ENCODE data around the gene ZNF74.
"Not testable (repeated sequence)": the region's sequence is repeated elsewhere in the genome, so short reads cannot be mapped to it uniquely, and the experiment has no call there.

Gene ZNF74

GRCh38 chr22:20393705-20394476, at the start of gene ZNF74:
Gene ZNF74 (plus strand): TSS chr22:20394151. CDS start chr22:20394629, 478 bp downstream.
- TF ChIP-seq, protein P1, sequence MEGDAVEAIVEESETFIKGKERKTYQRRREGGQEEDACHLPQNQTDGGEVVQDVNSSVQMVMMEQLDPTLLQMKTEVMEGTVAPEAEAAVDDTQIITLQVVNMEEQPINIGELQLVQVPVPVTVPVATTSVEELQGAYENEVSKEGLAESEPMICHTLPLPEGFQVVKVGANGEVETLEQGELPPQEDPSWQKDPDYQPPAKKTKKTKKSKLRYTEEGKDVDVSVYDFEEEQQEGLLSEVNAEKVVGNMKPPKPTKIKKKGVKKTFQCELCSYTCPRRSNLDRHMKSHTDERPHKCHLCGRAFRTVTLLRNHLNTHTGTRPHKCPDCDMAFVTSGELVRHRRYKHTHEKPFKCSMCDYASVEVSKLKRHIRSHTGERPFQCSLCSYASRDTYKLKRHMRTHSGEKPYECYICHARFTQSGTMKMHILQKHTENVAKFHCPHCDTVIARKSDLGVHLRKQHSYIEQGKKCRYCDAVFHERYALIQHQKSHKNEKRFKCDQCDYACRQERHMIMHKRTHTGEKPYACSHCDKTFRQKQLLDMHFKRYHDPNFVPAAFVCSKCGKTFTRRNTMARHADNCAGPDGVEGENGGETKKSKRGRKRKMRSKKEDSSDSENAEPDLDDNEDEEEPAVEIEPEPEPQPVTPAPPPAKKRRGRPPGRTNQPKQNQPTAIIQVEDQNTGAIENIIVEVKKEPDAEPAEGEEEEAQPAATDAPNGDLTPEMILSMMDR (IDR thresholded peaks at IDR 0.05; ENCODE audit: low read depth, low read length, missing control alignments): no peak
- peak within 1 kb of the TSS; percentile 82 for H3K4me3 ChIP-seq (ENCODE audit: low read depth, low read length)

DNA sequence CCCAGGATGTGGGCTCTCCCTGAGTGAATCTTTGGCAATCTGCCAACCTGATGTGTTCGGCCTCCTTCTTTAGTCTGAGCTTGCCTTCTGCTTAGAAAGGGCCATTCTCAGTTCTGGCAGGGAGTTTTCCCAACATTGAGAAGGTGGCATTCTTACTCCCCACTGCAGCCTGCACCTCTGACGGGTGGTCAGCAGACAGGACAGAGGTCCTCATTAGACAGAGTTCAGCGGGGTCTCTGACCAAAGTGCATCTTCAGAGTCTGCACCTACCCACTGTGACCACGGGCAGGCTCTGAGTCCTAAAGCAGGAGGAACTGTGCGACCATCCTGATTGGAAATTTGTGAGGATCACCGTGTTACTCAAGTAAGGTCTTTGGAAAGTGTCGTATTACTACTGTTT, 47.4 kb upstream of the ZNF74 start:
- DNase-seq; H3K36me3 ChIP-seq (replicated peaks); H3K27me3 ChIP-seq (replicated peaks); H3K4me3 ChIP-seq (ENCODE audit: low read depth, low read length); H3K27ac ChIP-seq; in situ Hi-C loops (cut with HindIII; ENCODE audit: low pct_ligation_motif_present, low sequenced_read_pairs): not testable (repeated sequence)

More at GRCh38 chr22:20393705-20394476, at the start of gene ZNF74:
- in situ Hi-C loops (cut with HindIII; ENCODE audit: low pct_ligation_motif_present, low sequenced_read_pairs): no loop called here
- Histone ChIP-seq H3K36me3 (replicated peaks) (no peaks in the 10 kb centered on the region), H3K27me3 (replicated peaks) (no peaks in the 10 kb centered on the region), H3K27ac (peak within 1 kb of the TSS; percentile 9)
- DNase-seq: peak; percentile 78

DNA sequence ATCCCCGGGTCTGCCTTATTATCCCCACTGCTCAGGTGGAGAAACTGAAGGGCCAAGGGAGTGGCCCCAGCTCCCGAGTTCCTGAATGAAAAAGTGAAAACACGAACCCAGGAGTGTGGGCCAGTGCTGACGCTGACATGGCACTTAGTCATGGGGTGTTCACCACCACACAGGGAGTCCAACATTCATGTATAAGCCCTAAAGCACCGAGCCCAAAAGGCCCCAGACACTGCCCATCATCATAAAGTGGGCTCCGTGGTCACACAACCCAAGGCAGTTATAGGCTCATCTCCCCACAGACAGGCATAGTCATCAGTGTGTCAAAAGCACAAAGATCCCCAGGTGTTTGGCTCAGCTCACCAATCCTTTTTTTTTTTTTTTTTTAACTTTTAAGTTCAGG, 41.4 kb upstream of the ZNF74 start:
- DNase-seq; H3K27ac ChIP-seq; in situ Hi-C loops (cut with HindIII; ENCODE audit: low pct_ligation_motif_present, low sequenced_read_pairs); H3K4me3 ChIP-seq (ENCODE audit: low read depth, low read length); H3K36me3 ChIP-seq (replicated peaks); H3K27me3 ChIP-seq (replicated peaks): not testable (repeated sequence)

DNA sequence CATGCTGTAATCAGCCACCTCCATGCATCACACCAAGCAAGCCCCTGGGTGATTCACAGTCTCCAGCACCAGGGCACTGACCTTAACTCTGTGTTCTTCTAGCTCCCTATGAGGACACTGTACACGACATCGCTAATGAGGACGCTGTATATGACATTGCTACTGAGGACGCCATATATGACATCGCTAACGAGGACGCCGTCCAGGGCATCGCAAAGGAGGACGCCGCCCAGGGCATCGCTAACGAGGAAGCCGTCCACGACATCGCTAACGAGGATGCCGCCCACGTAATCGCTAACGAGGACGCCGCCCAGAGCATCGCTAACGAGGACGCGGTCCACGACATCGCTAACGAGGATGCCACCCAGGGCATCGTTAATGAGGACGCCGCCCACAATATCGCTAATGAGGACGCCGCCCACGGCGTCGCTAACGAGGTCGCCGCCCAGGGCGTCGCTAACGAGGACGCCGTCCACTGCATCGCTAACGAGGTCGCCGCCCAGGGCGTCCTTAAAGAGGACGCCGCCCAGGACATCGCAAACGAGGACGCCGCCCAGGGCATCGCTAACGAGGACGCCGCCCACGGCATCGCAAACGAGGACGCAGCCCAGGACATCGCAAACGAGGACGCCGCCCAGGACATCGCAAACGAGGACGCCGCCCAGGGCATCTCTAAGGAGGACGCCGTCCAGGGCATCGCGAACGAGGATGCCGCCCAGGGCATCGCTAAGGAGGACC, 39.5 kb upstream of the ZNF74 start:
- no peak overlapping the region for H3K4me3 ChIP-seq (ENCODE audit: low read depth, low read length)
- TF ChIP-seq, protein P1 (IDR thresholded peaks at IDR 0.05; ENCODE audit: low read depth, low read length, missing control alignments): no peak
- DNase-seq: no peak
- H3K27ac ChIP-seq: no peak overlapping the region
- H3K36me3 ChIP-seq (replicated peaks): no peaks in the 10 kb centered on the region
- in situ Hi-C loops (cut with HindIII; ENCODE audit: low pct_ligation_motif_present, low sequenced_read_pairs): no loop called here
- no peaks in the 10 kb centered on the region for H3K27me3 ChIP-seq (replicated peaks)

DNA sequence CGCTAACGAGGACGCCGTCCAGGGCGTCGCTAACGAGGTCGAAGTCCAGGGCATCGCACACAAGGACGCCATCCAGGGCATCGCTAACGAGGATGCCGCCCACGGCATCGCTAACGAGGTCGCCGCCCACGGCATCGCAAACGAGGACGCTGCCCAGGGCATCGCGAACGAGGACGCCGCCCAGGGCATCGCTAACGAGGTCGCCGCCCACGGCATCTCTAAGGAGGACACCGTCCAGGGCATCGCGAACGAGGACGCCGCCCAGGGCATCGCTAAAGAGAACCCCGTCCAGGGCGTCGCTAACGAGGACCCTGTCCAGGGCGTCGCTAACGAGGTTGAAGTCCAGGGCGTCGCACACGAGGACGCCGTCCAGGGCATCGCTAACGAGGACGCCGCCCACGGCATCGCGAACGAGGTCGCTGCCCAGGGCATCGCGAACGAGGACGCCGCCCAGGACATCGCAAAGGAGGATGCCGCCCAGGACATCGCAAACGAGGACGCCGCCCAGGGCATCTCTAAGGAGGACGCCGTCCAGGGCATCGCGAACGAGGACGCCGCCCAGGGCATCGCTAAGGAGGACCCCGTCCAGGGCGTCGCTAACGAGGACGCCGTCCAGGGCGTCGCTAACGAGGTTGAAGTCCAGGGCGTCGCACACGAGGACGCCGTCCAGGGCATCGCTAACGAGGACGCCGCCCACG, 37.9 kb upstream of the ZNF74 start:
- H3K27ac ChIP-seq; H3K36me3 ChIP-seq (replicated peaks); in situ Hi-C loops (cut with HindIII; ENCODE audit: low pct_ligation_motif_present, low sequenced_read_pairs); H3K4me3 ChIP-seq (ENCODE audit: low read depth, low read length); H3K27me3 ChIP-seq (replicated peaks); DNase-seq: not testable (repeated sequence)

- H3K4me3 ChIP-seq (ENCODE audit: low read depth, low read length); in situ Hi-C loops (cut with HindIII; ENCODE audit: low pct_ligation_motif_present, low sequenced_read_pairs); H3K27me3 ChIP-seq (replicated peaks); DNase-seq; H3K36me3 ChIP-seq (replicated peaks); H3K27ac ChIP-seq: not testable (repeated sequence)
Observed at GRCh38 chr22:20356906-20357305, 37.0 kb upstream of the ZNF74 start.

DNA sequence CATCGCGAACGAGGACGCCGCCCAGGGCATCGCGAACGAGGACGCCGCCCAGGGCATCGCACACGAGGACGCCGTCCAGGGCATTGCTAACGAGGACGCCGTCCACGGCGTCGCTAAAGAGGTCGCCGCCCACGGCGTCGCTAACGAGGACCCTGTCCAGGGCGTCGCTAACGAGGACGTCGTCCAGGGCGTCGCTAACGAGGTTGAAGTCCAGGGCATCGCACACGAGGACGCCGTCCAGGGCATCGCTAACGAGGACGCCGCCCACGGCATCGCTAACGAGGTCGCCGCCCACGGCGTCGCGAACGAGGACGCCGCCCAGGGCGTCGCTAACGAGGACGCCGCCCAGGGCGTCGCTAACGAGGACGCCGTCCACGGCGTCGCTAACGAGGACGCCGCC, 36.0 kb upstream of the ZNF74 start:
- in situ Hi-C loops (cut with HindIII; ENCODE audit: low pct_ligation_motif_present, low sequenced_read_pairs); H3K27ac ChIP-seq; H3K4me3 ChIP-seq (ENCODE audit: low read depth, low read length); H3K27me3 ChIP-seq (replicated peaks); H3K36me3 ChIP-seq (replicated peaks); DNase-seq: not testable (repeated sequence)

DNA sequence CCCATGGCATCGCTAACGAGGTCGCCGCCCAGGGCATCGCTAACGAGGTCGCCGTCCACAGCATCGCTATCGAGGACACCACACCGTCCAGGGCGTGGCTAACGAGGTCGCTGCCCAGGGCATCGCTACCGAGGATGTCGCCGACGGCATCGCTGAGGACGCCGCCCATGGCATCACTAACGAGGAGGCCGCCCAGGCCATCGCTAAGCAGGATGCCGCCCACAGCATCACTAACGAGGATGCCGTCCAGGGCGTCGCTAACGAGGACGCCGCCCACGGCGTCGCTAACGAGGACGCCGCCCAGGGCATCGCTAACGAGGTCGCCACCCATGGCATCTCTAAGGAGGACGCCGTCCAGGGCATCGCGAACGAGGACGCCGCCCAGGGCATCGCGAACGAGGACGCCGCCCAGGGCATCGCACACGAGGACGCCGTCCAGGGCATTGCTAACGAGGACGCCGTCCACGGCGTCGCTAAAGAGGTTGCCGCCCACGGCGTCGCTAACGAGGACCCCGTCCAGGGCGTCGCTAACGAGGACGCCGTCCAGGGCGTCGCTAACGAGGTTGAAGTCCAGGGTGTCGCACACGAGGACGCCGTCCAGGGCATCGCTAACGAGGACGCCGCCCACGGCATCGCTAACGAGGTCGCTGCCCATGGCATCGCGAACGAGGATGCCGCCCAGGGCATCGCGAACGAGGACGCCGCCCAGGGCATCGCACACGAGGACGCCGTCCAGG, 35.3 kb upstream of the ZNF74 start:
- H3K36me3 ChIP-seq (replicated peaks); in situ Hi-C loops (cut with HindIII; ENCODE audit: low pct_ligation_motif_present, low sequenced_read_pairs); DNase-seq; H3K27ac ChIP-seq; H3K27me3 ChIP-seq (replicated peaks); H3K4me3 ChIP-seq (ENCODE audit: low read depth, low read length): not testable (repeated sequence)

DNA sequence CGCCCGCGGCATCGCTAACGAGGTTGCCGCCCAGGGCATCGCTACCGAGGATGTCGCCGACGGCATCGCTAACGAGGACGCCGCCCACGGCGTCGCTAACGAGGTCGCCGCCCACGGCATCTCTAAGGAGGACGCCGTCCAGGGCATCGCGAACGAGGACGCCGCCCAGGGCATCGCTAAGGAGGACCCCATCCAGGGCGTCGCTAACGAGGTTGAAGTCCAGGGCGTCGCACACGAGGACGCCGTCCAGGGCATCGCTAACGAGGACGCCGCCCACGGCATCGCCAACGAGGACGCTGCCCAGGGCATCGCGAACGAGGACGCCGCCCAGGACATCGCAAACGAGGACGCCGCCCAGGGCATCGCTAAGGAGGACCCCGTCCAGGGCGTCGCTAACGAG, 33.7 kb upstream of the ZNF74 start:
- H3K36me3 ChIP-seq (replicated peaks); in situ Hi-C loops (cut with HindIII; ENCODE audit: low pct_ligation_motif_present, low sequenced_read_pairs); H3K4me3 ChIP-seq (ENCODE audit: low read depth, low read length); H3K27ac ChIP-seq; H3K27me3 ChIP-seq (replicated peaks); DNase-seq: not testable (repeated sequence)

DNA sequence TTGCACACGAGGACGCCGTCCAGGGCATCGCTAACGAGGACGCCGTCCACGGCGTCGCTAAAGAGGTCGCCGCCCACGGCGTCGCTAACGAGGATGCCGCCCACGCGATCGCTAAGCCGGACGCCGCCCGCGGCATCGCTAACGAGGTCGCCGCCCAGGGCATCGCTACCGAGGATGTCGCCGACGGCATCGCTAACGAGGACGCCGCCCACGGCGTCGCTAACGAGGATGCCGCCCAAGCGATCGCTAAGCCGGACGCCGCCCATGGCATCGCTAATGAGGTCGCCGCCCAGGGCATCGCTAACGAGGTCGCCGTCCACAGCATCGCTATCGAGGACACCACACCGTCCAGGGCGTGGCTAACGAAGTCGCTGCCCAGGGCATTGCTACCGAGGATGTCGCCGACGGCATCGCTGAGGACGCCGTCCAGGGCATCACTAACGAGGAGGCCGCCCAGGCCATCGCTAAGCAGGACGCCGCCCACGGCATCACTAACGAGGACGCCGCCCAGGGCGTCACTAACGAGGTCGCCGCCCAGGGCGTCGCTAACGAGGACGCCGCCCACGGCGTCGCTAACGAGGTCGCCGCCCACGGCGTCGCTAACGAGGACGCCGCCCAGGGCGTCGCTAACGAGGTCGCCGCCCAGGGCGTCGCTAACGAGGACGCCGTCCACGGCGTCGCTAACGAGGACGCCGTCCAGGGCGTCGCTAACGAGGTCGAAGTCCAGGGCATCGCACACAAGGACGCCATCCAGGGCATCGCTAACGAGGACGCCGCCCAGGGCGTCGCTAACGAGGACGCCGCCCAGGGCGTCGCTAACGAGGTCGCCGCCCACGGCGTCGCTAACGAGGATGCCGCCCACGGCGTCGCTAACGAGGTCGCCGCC, 32.8 kb upstream of the ZNF74 start:
- H3K27me3 ChIP-seq (replicated peaks); DNase-seq; in situ Hi-C loops (cut with HindIII; ENCODE audit: low pct_ligation_motif_present, low sequenced_read_pairs); H3K36me3 ChIP-seq (replicated peaks); H3K27ac ChIP-seq; H3K4me3 ChIP-seq (ENCODE audit: low read depth, low read length): not testable (repeated sequence)

DNA sequence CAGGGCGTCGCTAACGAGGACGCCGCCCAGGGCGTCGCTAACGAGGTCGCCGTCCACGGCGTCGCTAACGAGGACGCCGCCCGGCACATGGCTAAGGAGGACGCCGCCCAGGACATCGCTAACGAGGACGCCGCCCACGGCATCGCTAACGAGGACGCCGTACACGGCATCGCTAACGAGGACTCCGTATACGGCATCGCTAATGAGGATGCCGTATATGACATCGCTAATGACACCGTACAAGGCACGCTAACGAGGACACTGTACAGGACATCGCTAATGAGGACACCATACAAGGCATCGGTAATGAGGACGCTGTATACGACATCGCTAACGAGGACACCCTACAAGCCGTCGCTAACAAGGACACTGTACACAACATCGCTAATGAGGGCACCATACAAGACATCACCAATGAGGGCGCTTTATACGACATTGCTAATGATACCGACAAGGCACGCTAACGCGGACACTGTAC, 32.2 kb upstream of the ZNF74 start:
- H3K36me3 ChIP-seq (replicated peaks); H3K27ac ChIP-seq; DNase-seq; in situ Hi-C loops (cut with HindIII; ENCODE audit: low pct_ligation_motif_present, low sequenced_read_pairs); H3K4me3 ChIP-seq (ENCODE audit: low read depth, low read length); H3K27me3 ChIP-seq (replicated peaks): not testable (repeated sequence)

All from brain microvascular endothelial cell (primary cell).